ENCODE measurements around the gene AKAP8.

DNA sequence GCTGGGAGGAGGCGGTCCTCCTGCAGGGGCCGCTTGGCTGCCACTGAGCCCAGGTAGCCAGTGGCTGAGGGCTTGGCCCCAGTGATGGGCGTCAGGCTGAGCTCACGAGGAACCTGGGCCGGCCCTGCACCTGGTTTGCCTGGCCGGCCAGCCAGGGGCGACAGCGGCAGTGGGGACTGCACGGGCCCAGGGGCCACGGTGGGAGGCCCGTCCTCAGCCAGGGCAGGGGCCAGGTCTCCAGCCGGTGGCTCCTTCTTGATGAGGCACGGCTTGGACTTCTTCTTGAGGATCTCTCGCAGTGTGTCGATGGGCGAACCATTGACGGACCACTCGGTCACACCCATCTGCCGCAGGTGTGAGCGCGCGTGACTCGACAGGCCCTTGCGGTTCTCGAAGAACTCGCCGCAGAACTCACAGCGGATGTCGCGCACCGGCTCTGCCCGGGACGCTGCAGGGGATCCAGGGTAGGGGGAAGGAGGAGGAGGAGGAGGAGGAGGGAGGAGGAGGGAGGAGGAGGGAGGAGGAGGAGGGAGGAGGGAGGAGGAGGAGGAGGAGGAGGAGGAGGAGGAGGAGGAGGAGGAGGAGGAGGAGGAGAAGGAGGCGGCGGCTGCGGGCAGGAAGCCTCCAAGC, 45.8 kb upstream of the AKAP8 start:
- no peak for TF ChIP-seq EZH2phosphoT487 (IDR thresholded peaks at IDR 0.05; ENCODE audit: insufficient read depth, low read depth)
- TF ChIP-seq EZH2 (IDR thresholded peaks at IDR 0.05; ENCODE audit: insufficient read depth, poor library complexity, severe bottlenecking), result no peak
